HG02840 (cell line): ENCODE measurements around the gene ERCC8.
A peak's percentile ranks its signal among the peaks of the same experiment; 100 is the strongest.
"Not testable (repeated sequence)": the region's sequence is repeated elsewhere in the genome, so short reads cannot be mapped to it uniquely, and the experiment has no call there.

ENCODE experiments used
- ATAC-seq: cut with Tn5 transposase; IDR thresholded peaks from one replicate; pipeline ENCODE4 v1.9.1; 2021; ENCODE audit warnings: mild to moderate bottlenecking, moderate library complexity, moderate number of reproducible peaks; ENCODE audit not compliant: unreplicated experiment, low FRiP score

ERCC8 gene

DNA sequence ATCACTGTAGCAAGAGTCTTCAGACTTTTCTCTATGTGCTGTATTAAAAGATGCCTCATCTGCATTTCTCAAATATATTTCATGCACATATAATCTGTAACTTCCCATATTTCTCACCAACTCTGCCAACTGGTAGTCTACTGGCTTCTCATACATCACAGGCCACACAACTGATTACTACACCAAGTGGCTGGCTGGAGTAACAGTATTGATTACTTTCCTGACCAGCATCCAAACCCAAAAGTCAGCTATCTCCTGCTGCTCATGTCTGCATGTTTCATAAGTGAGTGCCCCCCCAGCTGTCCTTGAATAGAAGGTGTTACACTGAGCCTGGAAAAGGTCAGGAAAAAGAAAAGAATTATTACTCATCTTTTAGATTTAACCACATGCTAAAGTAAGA is 17.4 kb downstream of the ERCC8 start:
- no peak for ATAC-seq

DNA sequence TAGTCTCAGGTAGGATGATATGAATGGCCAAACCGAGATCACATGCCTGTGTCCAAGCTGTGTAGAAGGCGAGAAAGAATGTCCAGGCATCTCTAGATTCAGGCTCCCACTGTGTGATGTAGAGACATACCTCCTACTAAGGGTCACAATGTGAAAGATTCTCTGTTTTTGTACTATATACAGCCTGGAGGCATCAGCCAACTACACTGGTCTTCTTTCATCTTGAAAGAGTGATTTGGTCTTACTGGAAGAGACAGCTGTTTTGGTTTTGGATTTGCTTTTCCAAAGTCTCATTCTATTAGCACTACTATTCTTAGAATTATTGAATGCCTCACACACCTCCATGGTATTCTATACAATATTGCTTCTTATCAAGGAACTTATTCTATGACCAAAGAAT is 26.4 kb downstream of the ERCC8 start:
- ATAC-seq, result no peak

DNA sequence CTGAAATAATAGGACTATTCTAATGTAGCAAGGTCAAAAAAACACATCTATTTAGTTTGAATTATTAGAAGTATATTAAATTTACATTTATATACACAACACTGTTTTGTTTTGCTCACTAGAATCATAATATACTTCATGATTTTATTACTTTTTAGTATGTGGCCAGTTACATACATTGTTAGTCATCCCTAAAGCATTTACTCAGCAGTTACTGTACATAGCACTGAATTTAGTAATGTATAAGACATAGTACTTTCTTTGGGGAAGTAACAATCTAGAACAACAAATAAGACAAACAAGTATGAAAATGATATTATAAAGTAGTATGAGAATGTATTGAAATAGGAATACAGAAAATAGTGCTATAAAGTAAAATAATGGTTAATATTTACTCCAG is 28.2 kb downstream of the ERCC8 start:
- ATAC-seq, result no peak

DNA sequence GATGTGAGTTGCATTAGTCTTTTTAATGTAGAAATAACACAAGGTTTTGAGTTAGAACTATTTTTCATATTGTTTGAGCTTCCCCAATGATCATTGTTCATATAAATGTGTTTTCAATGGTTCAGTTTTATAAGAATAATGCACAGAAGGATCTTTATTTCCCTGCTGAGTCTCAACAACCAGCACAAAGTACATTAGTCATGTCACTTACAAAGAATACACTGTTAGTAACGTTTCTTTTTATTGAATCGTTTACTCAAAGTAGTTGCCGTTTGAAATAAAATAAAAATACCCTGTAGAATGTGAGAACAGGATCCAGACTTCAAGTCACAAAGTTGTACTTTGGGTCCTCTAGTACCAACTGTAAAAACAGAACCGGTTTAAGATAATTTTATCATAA is 41.5 kb downstream of the ERCC8 start:
- ATAC-seq, result no peak

DNA sequence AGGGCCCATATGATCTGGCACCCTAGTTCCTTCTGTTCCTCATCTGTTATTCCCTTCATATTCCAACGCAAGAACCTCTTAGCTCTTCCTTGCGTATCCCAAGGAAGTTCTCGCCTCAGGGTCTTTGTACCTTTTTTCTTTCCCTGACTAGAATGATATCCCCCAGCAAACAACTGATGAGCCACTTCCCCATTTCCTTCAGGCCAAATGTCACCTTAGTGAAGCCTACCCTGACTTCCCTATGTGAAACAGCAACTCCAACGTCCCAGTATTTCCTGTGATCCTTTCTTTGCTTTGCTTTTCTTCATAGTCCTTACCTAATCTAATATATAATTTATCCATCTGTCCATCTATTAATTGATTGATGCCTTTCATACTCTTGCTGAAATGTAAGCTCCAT is 47.9 kb downstream of the ERCC8 start:
- ATAC-seq, result no peak

DNA sequence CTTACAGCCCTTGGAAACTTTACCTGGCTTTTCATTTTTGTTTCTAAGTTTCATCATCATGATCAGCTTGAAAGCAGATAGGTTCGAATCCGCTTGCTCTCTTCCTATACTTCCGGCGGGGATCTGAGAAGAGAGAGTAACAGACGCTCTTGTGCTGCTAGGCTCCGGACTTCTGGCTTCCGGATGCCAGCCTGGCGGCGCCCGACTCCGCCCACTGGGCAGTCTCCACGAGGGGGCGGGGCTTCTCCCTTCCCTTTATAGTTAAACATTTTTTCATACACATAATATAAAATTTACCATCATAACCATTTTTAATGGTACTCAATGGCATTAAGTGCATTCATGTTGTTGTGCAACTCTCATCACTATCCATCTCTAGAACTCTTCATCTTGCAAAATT is 51.3 kb downstream of the ERCC8 start:
- ATAC-seq, result no peak

DNA sequence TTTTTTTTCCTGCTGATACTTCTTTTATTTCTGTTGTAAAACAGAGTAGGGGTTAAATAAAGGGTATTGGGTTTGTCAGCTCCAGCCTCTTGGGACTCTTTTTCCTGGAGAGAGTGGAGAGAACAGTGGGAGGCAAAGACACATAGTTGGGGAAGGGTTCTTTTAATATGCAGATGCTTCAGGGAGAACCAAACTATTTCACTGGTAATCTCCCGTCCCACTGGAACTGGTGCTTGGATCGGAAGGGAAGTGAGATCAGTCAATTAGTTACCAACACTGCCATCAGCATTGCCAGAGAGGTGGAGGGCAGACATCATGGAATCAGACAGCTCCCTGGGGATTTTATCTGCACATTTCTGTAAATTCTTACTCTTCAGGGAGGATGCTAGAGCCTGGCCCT is 53.2 kb downstream of the ERCC8 start:
- no peak for ATAC-seq

DNA sequence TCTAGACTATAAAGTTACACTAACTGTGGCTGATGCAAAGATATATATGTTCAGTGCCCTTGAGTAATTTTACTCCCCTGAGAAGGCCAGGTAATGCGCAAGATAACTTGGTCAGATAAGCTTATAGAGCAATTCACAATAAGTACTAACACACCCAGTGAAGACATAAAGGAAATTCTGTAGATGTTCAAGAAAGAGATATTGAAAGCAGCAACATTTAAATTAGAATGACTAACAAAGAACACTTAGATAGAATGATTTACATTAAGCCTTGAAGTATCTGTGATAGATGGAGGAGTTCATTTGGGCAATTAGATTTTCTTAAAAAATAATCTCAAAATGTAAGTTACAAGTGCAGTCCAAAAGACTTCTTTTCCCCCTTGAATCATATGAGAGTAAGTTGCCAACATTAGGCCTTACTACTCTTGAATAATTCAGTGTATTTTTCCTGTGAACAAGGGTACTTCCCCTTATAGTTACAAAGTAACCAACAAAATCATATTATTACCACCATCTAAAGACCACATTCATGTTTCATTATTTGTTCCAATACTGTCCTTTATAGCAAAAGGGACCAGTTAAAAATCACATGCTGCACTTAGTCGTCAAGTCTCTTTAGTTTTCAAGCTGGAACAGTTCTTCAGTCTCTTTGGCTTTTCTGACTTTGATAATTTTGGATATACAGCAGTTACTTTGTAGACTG is 56.4 kb downstream of the ERCC8 start:
- peak; percentile 56 for ATAC-seq

DNA sequence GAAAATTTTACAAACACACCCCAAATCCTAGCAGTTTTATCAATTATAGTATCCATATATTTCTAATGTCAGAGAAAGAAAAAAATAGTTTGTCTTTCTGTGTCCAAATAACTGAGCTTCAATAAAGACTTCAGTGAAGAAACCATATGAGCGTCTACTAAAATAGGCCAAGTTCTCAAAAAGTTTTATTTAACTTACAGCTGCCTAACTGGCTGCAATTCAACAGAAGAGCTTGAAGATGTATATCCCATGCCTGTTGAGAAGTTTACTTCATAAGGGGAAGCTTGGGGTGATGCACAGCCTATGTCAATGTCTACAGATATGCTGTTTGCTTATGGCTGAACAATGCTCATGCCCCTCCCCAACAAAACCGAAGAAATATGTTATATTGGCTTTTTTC is 57.1 kb downstream of the ERCC8 start:
- no peak for ATAC-seq

DNA sequence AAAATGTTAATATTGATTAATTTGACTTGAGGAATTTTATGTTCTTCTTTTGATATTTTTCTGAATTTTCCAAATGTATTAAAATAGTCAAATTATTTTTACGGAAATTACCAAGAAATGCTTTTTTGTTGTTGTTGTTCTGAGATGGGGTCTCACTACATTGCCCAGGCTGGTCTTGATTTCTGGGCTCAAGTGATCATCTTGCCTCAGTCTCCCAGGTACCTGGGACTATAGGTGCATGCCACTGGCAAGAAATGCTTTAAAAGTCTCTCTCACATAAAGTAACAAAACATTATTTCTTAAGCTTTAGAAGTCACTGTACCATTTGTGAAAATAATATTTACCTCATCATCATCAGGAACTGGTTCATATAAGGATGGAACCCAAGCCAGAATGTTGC is 57.8 kb downstream of the ERCC8 start:
- ATAC-seq, result no peak

DNA sequence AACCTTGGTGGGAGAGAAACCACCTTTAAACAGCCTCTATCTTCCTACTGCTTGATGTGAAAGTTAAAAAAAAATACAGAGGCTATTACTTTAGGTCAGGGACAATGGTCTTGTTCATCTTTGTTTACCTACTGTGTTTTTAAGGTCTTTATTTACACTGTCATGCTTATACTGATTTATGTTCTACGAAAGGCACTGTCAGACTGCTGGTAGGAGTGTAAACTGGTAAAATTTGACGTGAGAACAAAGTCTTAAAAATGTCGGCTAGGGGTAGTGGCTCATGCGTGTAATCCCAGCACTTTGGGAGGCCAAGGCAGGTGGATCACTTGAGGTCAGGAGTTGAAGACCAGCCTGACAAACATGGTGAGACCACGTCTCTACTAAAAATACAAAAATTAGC is 58.7 kb downstream of the ERCC8 start:
- ATAC-seq, result no peak

DNA sequence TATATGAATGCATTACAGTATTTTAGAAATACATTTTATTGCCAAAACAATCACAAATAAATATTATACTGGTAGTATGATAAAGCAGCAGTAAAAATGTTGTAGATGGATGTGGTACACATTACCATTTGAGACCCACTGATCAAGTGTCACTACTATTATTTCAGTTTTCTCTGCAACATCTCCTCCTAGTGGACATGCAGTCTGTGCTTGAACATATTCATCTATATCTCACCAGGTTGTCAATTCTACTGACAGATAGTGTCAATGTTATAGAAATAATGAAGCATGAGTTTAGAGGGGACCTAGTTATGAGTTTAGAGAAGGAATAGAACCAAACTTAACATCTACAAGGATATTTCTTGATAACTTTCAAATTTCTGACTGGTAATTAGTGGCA is 61.6 kb downstream of the ERCC8 start:
- ATAC-seq, result no peak

DNA sequence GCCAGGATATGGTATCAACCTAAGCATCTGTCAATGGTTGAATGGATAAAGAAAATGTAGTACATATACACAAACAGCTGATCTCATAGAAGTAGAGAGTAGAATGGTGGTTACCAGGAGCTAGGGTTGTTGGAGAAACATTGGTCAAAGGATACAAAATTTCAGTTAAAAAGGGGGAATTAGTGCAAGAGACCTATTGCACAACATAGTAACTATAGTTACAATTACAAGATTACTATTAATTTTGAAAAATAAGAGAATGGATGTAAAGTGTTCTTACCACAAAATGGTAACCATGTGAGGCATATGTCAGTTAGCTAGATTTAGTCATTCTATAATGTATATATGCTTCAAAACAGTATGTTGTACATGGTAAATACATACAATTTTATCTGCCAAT is 72.0 kb downstream of the ERCC8 start:
- ATAC-seq, result no peak

DNA sequence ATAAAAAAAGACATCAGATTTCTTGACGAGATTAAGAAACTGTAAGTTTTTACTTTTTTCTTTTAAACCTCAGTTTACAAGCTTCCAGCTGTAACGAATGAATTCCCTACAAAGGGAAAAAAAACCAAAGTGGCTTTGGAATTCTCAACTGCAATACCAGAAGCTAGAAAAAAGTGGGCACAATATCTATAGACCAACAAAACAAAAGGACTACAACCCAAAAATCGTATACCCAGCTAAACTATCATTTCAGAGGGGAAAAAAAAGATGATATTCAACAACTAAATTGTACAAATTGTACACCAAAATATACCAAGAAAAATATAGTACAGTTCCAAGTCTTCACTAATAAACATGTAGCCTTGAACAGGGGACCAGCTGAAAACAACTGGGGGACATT is 74.0 kb downstream of the ERCC8 start:
- no peak for ATAC-seq

DNA sequence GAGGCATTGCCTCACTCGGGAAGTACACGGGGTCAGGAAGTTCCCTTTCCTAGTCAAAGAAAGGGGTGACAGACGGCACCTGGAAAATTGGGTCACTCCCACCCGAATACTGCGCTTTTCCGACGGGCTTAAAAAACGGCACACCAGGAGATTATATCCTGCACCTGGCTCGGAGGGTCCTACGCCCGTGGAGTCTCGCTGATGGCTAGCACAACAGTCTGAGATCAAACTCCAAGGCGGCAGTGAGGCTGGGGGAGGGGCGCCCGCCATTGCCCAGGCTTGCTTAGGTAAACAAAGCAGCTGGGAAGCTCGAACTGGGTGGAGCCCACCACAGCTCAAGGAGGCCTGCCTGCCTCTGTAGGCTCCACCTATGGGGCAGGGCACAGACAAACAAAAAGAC is 84.3 kb downstream of the ERCC8 start:
- ATAC-seq, result not testable (repeated sequence)

DNA sequence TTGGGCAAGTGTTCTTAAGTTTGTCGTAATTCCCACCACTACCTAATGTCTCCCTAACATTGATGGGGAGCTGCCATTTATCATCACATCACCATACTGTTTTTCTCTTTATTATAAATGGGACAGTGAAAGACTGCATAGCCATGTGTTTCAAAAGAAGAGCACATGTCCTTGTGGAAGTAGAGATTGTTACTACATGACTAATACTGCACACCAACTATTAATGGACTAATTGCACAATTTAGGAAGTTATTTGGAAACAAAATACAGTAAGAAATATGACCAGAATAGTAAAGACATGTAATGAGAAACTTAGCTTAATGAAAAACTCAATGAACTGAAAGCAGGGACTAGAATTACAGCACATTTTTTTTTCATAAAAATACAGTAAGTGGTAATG is 88.8 kb downstream of the ERCC8 start:
- ATAC-seq, result no peak

DNA sequence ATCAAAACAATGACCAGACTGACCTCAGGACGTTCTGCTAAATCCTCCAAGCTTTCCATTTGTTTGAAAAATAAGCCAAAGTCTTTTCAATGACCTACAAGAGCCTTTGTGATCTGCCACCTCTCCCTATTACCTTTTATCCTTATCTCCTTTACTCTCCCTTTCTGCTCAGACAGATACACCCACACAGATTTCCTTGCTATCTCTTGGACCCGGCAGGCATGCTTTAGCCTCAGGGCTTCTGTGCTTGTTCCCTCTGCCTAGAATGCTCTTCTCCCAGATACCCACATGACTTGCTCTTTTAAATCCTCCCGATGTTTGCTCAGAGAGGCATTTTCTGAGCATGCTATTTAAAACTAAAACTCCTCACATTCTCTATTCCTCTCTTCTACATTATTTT is 91.9 kb downstream of the ERCC8 start:
- no peak for ATAC-seq

DNA sequence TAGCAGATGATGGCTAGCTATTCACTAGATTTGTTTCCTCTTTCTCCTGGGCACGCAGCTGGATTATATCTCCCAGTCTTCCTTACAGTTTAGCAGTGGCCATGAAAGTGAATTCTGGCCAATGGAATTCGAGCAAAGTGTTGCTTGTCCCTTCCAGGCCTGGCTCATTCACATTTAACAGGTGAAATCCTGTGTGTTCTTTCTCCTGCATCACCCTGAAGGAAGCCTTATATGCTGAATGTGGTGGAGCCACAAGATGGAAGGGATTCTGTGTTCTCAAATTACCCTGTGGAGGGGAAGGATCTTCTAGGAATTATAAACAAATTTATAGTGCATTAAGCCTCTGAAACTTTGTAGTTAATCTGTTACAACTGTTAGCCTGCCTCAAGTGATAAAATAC is 92.6 kb downstream of the ERCC8 start:
- ATAC-seq, result no peak

DNA sequence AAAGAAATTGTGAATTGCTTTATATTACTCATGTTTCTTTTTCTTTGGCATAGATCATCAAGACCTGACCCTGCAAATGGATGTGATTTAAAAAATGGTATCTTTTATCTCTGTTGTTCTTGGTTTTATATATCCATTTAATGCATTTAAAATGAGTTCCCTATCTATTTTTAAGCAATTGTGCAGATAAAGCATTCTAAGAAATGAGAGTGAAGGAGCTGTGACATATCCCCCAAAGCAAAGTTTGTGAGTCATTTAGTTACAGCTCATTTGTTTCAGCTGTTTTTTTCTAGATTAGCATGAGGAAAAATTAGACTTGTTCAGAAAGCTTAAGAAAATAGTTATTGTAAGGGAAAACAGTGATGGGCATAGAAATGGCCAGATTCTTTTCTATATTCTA is 93.2 kb downstream of the ERCC8 start:
- ATAC-seq, result no peak

DNA sequence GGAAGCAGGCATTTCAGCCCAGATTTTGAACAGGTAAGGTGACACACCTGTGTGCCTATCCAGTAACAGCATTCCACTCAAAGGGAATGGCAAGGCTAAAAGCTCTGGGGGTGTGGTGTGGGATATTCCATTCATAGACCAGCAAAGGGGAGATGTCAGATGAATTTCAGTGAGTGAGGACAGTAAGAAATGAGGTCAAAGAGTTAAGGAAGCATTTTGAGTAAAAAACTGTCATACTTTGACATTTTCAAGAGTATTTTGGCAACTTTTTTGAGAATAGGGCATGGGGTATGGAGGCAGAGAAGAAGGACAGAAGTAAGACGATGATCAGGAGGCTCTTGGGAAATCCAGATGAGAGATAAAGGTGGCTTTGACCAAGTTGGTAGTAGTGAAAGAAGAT is 98.6 kb downstream of the ERCC8 start:
- no peak for ATAC-seq

DNA sequence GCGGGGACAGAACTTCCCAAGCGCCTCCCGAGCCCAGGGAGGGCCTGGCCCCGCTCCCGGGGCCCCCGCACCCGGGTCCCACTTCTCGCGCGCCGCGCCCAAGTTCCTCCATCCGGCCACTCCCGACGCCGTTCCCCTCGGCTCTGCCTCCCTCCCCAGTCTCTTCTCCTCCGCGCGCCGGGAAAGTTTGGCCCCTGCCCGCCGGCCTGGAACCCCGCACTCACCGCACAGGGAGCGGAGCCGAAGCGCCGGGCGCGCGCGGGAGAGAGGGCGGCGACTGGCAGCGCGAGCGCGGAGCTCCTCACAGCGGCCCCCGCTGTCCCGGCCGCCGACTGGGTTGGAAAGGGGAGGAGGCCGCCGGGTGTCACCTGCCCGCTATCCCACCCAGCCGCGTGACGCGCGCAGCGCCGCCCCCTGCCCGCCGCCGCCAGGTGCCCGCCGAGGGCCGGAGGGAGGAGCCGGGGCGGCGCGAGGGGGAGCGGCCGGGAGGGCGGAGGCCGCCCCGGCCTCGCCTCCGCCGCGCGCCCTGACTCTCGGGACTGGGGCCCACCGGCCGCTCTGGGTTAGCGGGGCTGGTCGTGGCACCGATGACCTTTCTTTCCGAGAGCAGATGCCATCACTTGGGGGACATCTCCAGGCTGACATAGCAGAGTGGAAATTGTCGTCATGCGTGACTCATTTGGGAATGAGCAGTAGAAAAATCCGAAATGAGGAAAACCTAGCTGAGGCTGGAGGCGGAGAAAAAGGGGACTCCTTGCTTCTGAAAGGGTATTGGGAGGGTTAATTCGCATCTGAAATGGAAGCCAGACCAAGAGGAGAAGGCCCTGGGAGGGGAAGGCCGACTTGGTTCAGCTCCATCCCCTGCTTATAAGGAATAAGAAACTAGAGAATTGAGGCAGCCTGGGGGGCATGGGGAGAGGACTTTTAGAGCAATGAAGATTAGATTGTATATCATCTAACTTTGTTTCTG is 100.6 kb downstream of the ERCC8 start, which contains the start of gene ELOVL7:
Gene ELOVL7, minus strand, starts transcription at position 334 of the 970 bp plus-strand sequence. CDS start 56,872 bp downstream, outside the sequence.
- peak; percentile 88 for ATAC-seq
